NOMO-1 treated with dmso at 0.1 percent for 144 hours (cell line): Measurements from ENCODE around the gene SOX6.
"Not testable (repeated sequence)": the region's sequence is repeated elsewhere in the genome, so short reads cannot be mapped to it uniquely, and the experiment has no call there.

Source experiments
- DNase-seq: peaks from one replicate; lab custom pipeline; 2025; ENCODE audit not compliant: unreplicated experiment; lab: John Stamatoyannopoulos, UW

SOX6 gene

DNA sequence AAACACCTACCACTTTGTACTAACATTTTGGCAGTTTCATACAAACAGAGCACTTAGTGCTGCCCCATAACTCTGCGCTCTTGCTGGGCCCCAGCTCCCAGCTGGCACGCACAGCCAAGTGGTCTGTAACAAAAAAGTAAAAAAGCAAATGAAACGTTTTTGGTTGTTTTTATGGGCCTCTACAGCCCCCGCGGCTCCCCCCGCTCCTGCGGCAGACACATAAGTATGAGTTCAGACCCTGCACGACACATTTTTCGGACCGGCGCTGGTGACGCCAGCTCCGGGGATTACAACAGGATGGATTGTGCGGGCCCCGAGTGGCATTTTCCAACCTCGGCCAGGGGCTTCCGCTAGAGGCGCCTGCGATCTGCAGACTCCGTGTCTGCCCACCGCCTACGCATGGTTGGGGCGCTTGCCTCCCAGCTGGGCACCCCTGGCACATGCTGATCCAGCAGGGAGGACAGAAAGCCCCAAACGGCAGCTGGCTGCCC is 418.2 kb downstream of the SOX6 start:
- DNase-seq: no peak

DNA sequence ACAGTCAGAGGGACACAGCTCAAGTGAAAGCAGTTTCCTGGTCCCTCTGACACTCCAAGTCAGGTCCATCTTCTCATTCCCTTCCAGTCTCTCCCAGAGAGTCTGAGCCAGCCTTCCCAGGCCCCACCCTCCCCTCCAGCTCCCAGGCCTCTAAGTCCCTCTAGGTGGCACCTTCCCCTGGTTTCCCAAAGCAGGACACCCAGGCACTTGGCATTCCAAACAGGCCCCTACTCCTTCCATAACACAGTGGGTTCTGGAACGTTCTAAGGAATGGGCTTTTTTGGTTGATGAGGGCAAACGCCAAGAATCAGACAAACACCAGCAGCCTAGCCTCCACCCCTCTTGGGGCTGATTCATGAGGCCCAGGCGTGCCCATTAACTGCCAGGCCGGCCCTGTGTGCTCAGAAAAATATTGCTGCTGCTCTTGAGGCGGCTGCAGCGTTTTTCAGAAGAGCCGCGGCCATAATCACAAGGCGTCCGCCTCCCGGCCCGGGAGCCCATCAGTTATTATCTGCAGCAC is 418.7 kb downstream of the SOX6 start:
- no peak for DNase-seq

GRCh38 chr11:15936011-15936410 is 420.3 kb downstream of the SOX6 start:
- DNase-seq: no peak

- no peak for DNase-seq
Observed at GRCh38 chr11:15935373-15935772, 421.0 kb downstream of the SOX6 start.

- no peak for DNase-seq
Observed at GRCh38 chr11:15933886-15934625, 422.3 kb downstream of the SOX6 start.

DNA sequence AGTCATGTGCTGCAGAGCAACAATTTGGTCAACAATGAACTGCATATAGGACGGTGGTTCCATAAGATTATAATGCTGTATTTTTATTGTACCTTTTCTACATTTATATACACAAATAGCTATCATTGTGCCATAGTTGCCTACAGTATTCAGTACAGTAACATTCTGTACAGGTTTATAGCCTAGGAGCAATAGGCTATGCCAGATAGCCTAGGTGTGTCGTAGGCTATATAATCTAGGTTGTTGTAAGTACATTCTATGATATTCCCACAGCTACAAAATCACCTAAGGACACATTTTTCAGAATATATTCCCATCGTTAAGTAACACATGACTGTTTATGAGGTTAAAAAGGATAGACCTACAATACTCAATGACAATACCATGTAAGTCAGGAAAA is 423.9 kb downstream of the SOX6 start:
- DNase-seq: no peak

DNA sequence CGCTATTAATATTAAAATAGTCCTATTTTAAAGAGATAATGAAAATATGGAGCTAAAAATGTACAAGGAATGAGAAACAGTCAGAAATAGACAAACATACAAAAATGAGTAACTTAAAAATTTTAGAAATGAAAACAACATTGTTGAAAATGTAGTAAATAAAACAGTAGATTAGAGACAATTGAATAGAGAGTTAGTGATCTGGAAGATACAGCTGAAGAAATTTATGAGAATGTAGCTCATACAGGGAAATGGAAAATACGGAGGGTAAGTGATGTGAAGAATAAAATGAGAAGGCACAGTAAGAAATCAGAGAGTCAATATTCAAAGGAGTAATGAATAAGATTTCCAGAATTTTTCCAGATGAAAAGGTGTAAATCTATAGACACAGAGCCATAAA is 424.8 kb downstream of the SOX6 start:
- DNase-seq: no peak

GRCh38 chr11:15930442-15931025 is 425.8 kb downstream of the SOX6 start:
- DNase-seq: no peak

GRCh38 chr11:15929371-15929901 is 426.9 kb downstream of the SOX6 start:
- no peak for DNase-seq

DNA sequence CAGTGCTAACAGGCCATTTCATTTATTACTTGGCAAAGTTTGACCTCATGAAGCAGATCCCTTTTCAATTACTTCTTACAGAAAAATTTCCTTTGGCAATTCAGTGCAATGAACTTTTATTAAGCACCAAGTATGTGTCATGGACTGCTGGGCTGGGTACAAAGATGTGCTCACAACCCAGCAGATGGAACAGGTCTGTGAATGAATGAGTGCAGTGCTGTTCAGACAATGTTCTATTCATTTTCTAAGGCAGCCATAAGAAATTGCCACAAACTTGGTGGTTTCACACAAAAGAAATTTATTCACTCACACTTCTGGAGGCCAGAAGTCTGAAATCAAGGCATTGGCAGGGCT is 428.5 kb downstream of the SOX6 start:
- DNase-seq: no peak

DNA sequence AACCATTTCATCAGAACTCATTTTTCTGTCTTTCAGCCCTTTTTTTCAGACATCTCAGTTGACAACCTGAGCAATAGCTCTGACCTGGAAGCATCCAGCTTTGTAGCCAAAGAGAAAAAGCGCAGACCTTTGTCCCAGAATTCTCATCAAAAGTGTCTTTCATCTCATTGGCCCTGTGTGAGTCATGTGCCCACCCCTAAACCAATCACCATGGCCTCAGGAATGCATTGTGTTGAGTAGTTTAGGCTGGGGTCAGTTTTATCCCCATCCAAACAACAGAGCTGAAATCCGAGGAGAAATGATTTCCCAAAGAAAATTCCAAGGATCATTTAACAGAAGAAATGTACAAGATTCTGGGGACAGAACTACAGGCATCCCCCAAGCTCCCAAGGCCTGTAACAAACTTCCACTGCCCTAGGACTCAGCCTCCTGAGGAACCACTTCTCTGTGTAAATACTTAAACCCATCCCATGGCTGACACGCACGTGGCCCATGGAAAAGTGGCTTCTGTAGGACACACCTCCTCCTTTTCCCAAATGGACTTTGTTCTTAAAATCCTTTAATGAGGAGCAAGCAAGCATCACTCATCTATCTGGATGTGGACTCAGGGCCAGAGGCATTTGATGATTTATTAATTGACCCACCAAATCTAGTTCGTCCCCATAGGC is 429.0 kb downstream of the SOX6 start:
- no peak for DNase-seq

DNA sequence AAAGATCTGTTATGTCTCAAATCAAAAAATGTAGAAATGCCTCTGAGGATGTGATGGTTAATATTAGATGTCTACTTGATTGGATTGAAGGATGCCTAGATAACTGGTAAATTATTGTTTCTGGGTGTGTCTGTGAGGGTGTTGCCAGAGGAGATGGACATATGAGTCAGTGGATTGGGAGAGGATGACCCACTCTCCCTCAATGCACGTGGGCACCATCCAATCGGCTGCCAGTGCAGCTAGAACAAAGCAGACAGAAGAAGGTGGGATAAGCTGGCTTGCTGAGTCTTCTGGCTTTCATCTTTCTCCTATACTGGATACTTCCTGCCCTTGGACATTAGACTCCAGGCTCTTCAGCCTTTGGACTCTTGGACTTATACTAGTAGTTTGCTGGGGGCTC is 430.3 kb downstream of the SOX6 start:
- no peak for DNase-seq

- DNase-seq: no peak
Observed at GRCh38 chr11:15923183-15923582, 433.2 kb downstream of the SOX6 start.

DNA sequence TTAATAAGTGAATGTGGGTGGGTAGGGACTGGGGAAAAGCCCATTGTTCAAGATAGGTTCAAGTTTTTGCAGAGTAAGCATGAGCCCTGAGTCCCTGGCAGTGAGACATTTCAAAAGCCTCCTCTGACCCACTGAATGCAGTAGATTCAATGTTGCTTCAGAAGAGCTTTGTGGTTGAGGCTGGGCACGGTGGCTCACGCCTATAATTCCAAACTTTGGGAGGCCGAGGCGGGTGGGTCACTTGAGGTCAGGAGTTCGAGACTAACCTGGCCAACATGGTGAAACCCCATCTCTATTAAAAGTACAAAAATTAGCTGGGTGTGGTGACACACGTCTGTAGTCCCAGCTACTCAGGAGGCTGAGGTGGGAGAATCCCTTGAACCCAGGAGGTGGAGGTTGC is 433.6 kb downstream of the SOX6 start:
- DNase-seq: not testable (repeated sequence)

DNA sequence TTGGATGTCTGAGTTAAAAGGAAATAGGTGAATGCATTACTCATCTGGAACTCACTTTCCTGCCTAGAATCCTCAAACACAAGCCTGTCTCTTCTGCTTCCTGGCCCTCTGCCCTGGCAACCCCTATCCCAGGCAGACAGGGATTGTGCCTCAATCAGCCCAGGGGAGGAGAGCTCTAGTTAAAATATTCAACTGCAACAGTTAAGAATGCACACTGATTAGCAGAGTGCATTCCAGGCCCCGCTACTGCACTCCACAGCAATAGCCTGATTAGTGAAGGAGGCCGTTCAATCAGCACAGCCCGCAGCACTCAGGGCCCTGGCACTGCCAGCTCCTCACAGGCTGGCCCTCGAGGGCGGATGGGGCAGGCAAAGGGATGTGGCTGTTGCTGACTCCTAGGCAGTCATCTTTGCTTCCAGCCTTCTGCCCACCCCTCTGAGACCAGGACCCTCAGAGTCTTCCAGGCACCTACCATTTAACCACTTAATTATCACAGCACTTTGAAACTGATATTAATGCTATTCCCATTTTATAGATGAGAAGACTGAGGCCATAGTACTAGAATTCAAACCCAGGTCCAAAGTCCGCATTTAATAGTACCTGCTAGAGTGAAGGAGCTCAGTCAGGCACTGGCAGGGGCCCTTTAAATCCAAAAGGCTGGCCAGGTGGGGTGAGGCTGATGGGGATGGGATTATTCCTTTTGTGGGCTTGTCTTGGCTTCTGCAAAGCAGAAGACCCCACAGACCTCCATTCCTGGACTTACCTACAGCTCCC is 435.3 kb downstream of the SOX6 start:
- DNase-seq: no peak

GRCh38 chr11:15918674-15919073 is 437.7 kb downstream of the SOX6 start:
- no peak for DNase-seq

DNA sequence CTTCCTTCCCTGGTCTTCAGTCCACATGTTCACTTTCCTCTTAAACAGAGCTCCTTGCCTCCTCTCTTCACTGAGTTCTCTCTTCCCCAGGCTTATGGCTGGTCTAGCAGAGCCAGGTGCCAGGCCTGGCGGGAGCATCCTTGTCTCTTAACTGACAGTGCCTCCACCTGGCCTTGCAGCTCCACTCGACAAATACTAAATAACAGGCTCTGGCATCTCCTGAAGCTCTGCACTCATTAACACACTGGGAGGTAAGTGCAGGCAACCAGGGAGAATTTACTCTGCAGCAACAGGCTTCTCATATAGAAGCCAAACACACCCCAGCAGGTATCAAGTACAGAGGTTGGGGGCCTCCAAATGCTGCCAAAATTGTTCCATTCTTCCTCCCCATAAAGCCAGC is 438.1 kb downstream of the SOX6 start:
- DNase-seq: no peak
